ENCODE results near the gene MUSK.

The MUSK gene

DNA sequence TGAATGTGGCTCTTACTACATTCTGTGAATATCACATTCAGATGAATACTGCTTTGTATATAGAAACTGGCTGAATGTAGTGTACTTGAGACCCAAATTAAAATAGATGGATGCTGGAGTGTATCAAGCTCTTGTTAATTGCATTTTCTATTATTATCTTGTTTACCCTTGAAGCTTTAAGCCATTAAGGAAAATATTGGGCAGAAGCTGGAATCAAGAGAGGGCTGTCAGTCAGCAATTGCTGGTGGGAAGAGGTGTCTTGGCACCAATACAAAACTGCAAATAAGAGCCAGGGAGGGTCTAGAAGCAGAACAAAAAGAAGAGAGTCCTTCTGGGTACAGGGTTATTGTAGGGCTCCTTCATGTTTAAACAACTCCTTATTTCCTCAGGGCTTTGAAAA lies 38.8 kb downstream of the MUSK start:
- no peak for TF ChIP-seq TAF1 (IDR thresholded peaks at IDR 0.05; ENCODE audit: borderline replicate concordance, low read depth, low read length)
- no peak for TF ChIP-seq POLR2AphosphoS5 (IDR thresholded peaks at IDR 0.05; ENCODE audit: low read depth, low read length)
- TF ChIP-seq POLR2A (IDR thresholded peaks at IDR 0.05; ENCODE audit: low read depth, low read length), result no peak
- DNase-seq (ENCODE audit: insufficient read length) (no peak), FAIRE-seq (no peak)

DNA sequence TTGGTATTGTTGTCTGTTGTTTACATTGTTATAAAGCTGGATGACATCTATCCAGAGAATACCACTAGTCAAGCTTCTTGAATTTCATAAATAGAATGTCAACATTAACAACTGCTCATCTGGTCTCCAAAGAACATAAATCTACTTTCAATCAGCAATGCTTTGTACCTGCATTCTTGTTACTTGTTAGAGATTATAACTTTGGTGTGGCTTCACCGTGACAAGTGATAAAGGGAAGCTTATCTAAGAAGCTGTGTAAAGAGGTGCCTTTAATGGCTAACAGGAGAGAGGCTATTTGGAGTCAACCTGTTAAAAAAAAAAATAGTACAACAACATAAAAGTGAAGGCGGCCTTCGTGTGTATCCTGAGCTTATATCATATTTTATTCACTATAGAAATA lies 41.8 kb downstream of the MUSK start:
- no peak for TF ChIP-seq TAF1 (IDR thresholded peaks at IDR 0.05; ENCODE audit: borderline replicate concordance, low read depth, low read length)
- no peak for TF ChIP-seq POLR2A (IDR thresholded peaks at IDR 0.05; ENCODE audit: low read depth, low read length)
- TF ChIP-seq POLR2AphosphoS5 (IDR thresholded peaks at IDR 0.05; ENCODE audit: low read depth, low read length), result no peak
- DNase-seq (ENCODE audit: insufficient read length) (no peak), FAIRE-seq (no peak)

DNA sequence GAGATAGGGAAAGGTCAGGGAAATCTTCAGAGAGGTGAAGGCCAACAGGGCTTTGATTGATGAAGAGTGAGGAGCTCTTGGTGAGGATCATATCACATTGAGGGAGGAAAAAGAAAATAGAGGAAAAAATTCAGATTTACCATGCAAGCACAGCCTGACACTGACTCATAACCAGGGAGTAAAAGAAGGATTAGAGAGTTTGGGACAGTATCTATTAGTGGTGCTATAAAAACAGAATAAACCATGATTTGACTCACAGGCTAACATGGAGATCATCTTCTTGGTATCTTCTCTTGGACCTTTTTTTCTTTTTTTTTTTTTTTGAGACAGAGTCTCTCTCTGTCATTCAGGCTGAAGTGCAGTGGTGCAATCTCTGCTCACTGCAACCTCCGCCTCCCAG lies 44.4 kb downstream of the MUSK start:
- TF ChIP-seq POLR2A (IDR thresholded peaks at IDR 0.05; ENCODE audit: low read depth, low read length) (no peak), POLR2AphosphoS5 (IDR thresholded peaks at IDR 0.05; ENCODE audit: low read depth, low read length) (no peak), TAF1 (IDR thresholded peaks at IDR 0.05; ENCODE audit: borderline replicate concordance, low read depth, low read length) (no peak)
- FAIRE-seq (no peak), DNase-seq (ENCODE audit: insufficient read length) (no peak)

DNA sequence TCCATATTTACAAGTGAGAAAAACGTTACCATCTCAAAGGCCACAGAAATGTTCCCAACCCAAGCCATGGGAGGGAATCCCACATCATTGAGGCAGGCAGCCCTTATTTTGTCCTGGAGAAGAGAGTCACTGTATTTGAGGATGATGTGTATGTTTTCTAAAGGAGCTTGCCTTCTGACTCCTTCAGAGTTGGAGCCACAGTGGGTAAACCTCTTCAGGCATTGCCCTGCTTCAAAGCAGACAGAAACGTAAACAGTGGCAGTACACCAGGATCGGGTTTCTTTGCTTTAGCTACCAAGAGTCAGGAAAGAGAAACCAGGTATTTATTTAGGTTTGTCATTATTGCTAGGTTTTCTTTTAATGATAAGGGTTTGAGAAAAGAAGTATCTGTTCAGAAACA lies 45.7 kb downstream of the MUSK start:
- TF ChIP-seq TAF1 (IDR thresholded peaks at IDR 0.05; ENCODE audit: borderline replicate concordance, low read depth, low read length) (no peak), POLR2A (IDR thresholded peaks at IDR 0.05; ENCODE audit: low read depth, low read length) (no peak), POLR2AphosphoS5 (IDR thresholded peaks at IDR 0.05; ENCODE audit: low read depth, low read length) (no peak)
- no peak for FAIRE-seq
- no peak for DNase-seq (ENCODE audit: insufficient read length)

DNA sequence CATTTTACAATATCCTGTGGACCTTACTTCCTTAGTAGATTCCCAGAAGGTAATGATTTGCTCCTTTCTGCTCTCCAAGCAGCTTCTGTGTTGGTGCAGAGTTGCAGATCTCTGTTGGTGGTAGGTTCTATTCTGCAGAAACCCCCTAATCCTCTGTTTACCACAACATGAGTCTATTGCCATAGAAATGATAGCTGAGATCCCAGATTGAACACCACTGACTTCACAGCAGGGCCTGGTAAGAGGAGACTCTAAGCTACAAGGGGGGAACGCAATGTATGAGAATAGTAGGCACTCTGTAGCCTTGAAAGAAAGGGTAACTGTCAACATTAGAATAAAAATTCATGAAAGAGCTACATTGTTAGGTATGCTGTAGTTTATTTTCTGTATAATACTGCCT lies 59.5 kb downstream of the MUSK start:
- FAIRE-seq, result no peak
- TF ChIP-seq POLR2AphosphoS5 (IDR thresholded peaks at IDR 0.05; ENCODE audit: low read depth, low read length), result no peak
- no peak for TF ChIP-seq POLR2A (IDR thresholded peaks at IDR 0.05; ENCODE audit: low read depth, low read length)
- no peak for TF ChIP-seq TAF1 (IDR thresholded peaks at IDR 0.05; ENCODE audit: borderline replicate concordance, low read depth, low read length)

DNA sequence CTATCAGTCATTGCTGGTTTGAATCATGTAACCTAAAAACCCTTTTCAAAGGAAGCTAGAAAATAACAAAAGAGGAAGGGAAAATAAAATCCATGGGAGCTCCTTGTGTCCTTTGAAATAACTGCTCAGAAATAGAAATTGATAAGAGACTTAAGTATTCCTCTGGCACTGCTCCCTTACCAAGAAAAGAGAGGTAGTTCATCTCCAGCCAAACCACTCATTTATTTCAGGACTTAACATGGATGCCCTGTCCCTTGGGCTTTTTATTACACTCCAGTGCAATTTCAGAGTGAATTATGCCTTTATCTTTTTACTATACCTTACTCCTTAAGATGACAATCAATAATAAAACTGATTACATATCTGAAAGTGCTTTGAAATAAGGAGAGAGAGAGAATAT lies 61.0 kb downstream of the MUSK start:
- DNase-seq (ENCODE audit: insufficient read length) (no peak), FAIRE-seq (no peak)

More for the DNA sequence above, 59.5 kb downstream of the MUSK start:
- no peak for DNase-seq (ENCODE audit: insufficient read length)

DNA sequence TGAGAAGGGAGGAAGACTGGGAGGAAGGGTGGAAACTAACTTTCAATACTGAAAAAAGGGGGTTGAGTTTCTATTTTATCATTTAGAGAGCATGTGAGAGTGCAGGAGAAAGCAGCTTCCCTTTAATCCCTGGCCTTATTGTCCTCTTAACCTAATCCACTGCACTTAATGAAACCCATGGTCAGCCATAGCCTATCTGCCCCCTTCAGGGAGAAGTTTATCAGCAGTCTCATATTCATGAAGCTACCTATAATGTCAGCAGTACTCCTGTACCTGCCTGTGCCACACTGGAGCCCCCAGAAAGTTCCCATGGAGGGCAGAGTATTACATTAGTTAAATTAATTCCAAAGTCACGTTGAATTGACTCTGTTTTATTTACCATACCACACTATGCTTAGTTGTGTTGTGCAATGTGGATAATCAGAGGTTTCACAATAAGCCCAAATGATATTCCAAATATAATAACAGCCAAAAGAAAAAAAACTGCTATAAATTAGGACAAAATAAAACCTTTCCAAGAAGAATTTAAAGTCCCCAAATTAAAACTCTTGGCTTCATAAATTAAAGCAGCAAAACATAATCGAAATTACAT lies 62.9 kb downstream of the MUSK start:
- DNase-seq (ENCODE audit: insufficient read length), result no peak
- no peak for FAIRE-seq
- TF ChIP-seq POLR2A (IDR thresholded peaks at IDR 0.05; ENCODE audit: low read depth, low read length), result no peak
- no peak for TF ChIP-seq POLR2AphosphoS5 (IDR thresholded peaks at IDR 0.05; ENCODE audit: low read depth, low read length)
- TF ChIP-seq TAF1 (IDR thresholded peaks at IDR 0.05; ENCODE audit: borderline replicate concordance, low read depth, low read length), result no peak

More for the DNA sequence above, 61.0 kb downstream of the MUSK start:
- no peak for TF ChIP-seq POLR2A (IDR thresholded peaks at IDR 0.05; ENCODE audit: low read depth, low read length)
- no peak for TF ChIP-seq POLR2AphosphoS5 (IDR thresholded peaks at IDR 0.05; ENCODE audit: low read depth, low read length)
- no peak for TF ChIP-seq TAF1 (IDR thresholded peaks at IDR 0.05; ENCODE audit: borderline replicate concordance, low read depth, low read length)

DNA sequence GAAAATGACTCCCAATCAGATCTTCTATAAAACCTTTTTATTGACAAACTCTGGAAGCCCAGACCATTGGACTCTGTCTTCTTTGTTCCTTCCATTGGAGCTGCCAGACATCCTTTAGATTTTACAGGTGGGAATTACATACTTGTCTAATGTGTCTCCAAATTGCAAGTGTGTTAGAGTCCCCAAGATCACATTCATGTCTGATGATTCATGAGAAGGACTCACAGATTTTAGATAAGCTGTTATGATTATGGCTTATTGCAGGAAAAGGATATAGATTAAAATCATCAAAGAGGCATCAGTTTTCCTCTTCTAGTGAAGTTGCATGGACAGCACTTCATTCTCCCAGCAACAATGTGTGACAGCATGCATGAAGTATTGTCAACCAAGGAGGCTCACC lies 70.4 kb downstream of the MUSK start:
- DNase-seq (ENCODE audit: insufficient read length) (no peak), FAIRE-seq (no peak)
- TF ChIP-seq TAF1 (IDR thresholded peaks at IDR 0.05; ENCODE audit: borderline replicate concordance, low read depth, low read length) (no peak), POLR2A (IDR thresholded peaks at IDR 0.05; ENCODE audit: low read depth, low read length) (no peak), POLR2AphosphoS5 (IDR thresholded peaks at IDR 0.05; ENCODE audit: low read depth, low read length) (no peak)

DNA sequence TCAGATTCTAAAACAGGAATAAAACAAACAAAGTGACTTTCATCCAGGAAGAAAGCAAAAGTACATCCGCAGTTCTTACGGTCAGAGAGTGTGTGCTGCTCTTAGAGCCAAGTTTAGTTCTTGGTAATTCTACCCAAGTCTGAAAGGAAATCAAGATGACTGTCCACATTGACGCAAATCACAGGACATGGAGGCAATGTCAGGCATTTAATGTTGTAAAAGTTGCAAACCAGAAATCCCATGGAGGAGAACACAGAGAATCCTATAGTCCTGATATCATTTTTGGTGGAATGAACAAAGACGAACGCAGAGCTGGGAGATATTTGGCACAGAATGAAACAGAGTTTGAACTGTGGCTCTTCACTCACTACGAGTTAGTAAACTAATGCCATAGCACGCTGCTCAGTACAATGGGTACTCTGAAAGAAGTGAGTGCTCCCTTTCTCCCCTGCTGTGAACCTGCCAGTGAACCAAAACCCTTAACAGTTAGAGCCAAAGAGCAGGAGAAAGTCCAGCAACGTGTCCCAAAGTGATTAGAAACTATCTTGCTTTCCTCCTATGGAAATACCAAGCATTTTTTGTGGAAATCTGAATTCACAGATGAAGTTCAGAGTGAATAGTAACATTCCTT lies 74.3 kb downstream of the MUSK start:
- no peak for DNase-seq (ENCODE audit: insufficient read length)
- TF ChIP-seq POLR2A (IDR thresholded peaks at IDR 0.05; ENCODE audit: low read depth, low read length), result no peak
- TF ChIP-seq TAF1 (IDR thresholded peaks at IDR 0.05; ENCODE audit: borderline replicate concordance, low read depth, low read length), result no peak
- TF ChIP-seq POLR2AphosphoS5 (IDR thresholded peaks at IDR 0.05; ENCODE audit: low read depth, low read length), result no peak
- no peak for FAIRE-seq

DNA sequence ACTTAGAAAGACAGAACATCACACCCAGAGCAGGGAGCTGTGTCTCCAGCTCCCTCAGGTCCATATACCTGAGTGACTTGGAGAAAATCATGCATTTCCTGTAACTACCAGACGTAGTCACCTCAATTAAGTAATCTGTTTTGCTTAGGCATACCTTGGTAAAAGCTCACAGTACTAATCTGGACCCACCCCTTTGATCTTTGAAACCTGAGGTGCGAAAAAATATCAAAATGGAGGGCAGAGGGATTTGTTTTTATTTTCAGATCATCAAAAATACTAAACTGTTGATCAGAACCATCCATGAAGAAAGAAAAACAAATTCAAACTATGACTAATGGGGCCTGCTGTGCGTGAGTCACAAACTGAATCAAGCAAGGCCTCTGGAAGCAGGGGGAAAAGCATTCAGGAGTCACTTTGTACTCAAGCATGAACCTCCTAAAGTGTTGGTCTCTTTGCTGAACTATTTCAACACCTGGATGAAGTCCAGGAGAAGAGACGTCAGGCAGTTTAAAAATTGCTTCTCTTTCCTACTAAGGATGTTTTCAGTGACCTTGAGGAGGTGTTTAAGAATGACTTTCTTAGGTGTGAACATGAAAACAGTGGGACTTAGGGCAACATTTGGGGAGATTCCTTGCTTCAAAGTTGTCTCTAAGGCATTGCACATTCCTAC lies 76.3 kb downstream of the MUSK start:
- no peak for DNase-seq (ENCODE audit: insufficient read length)
- FAIRE-seq, result peak; percentile 40
- no peak for TF ChIP-seq POLR2A (IDR thresholded peaks at IDR 0.05; ENCODE audit: low read depth, low read length)
- no peak for TF ChIP-seq POLR2AphosphoS5 (IDR thresholded peaks at IDR 0.05; ENCODE audit: low read depth, low read length)

DNA sequence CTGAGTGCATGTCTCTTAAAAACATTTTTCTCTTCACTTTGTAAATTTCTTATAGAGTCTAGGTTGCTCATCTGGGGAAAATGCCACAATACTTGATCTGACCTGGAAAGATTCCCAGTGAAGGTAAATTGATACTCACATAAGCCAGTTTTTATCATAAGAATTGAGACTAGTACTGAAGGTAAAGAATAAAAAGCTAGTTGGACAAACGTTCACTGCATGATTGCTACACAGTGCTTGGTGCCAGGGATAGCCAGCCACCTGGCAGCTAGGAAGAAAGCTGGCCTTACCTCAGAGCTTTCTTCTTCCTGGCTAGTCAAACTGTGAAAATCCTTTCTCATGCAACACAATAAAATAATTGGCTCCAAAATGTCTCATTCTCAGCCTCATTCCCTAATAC lies 77.1 kb downstream of the MUSK start:
- no peak for TF ChIP-seq POLR2AphosphoS5 (IDR thresholded peaks at IDR 0.05; ENCODE audit: low read depth, low read length)
- no peak for DNase-seq (ENCODE audit: insufficient read length)
- FAIRE-seq, result no peak

Measured in GM12892 (cell line).